ENCODE results near the gene TNS4. TPM values are rescaled to one million over a fixed set of nuclear protein-coding genes. Genes with fewer than 3 reads are reported as not detected.
A peak's percentile ranks its signal among the peaks of the same experiment; 100 is the strongest.

TNS4 gene
- total and polyA plus RNA-seq, 2 donors (not counting 1 experiment from before 2014, with no cell fraction given), result not detected

GRCh38 chr17:40545660-40546059, 44.2 kb upstream of the TNS4 start:
- CTCF ChIA-PET, result interaction anchor here (0.5 to 2.1 kb wide), 5 partner anchors 11 to 238 kb away, joined by 3 to 11 read pairs (median 4); no protein-coding TSS in a partner anchor
- no peak for ATAC-seq (ENCODE audit: low read depth)
- POLR2A ChIA-PET, result interaction anchor here (2.5 to 4.4 kb wide), 2 partner anchors 9 to 12 kb away, joined by 7 to 34 read pairs; no protein-coding TSS in a partner anchor
- no peaks in the 10 kb centered on the region for H3K27me3 Mint-ChIP-seq
- H3K4me2 ChIP-seq (replicated peaks; ENCODE audit: low read depth, low read length, poor library complexity, severe bottlenecking), result no peak overlapping the region
- no peak overlapping the region for H3K27ac ChIP-seq (ENCODE audit: low read length in 2 of 2)
- no peaks in the 10 kb centered on the region for H3K9me3 ChIP-seq (ENCODE audit: control extremely low read depth in 1 of 3, control insufficient read depth in 2 of 3, insufficient read depth in 1 of 3, low read length in 2 of 3)
- peaks cover 8% of the 10 kb centered on the region for H3K79me2 ChIP-seq (ENCODE audit: control insufficient read depth, insufficient read depth, low read length)
- H3K9me3 Mint-ChIP-seq (ENCODE audit: insufficient read depth), result no peaks in the 10 kb centered on the region
- peak overlapping the region; percentile 59 for H3K27ac Mint-ChIP-seq
- peaks cover 70 to 71% of the 10 kb centered on the region in 2 donors for H3K4me1 ChIP-seq (ENCODE audit: control insufficient read depth in 2 of 2, insufficient read depth in 2 of 2, low read length in 2 of 2)
- peak; percentile 15 for DNase-seq
- WGBS (ENCODE audit: insufficient coverage), result 97% methylated on average over 6 of the region's 11 CpGs
- no peak overlapping the region for H3K9ac ChIP-seq (ENCODE audit: low read length)
- no peaks in the 10 kb centered on the region for H3K27me3 ChIP-seq (replicated peaks in 1 of 4; ENCODE audit: control extremely low read depth in 1 of 4, control insufficient read depth in 3 of 4, insufficient read depth in 4 of 4, low read length in 3 of 4)
- no peak overlapping the region for H3K4me3 ChIP-seq (ENCODE audit: control extremely low read depth in 1 of 5, extremely low read depth in 1 of 5, insufficient read depth in 1 of 5, low read depth in 2 of 5, low read length in 4 of 5)
- no peak overlapping the region for H3K4me3 Mint-ChIP-seq
- intact Hi-C loops (cut with micrococcal nuclease), result loop anchor here (2.0 kb wide), 1 partner anchor 13 kb away; no protein-coding TSS in a partner anchor
- TF ChIP-seq CTCF (IDR thresholded peaks at IDR 0.05) (no peak), EZH2 (IDR thresholded peaks at IDR 0.05; ENCODE audit: borderline replicate concordance, insufficient read depth, low read depth, low read length, poor library complexity, severe bottlenecking) (no peak)
- no peaks in the 10 kb centered on the region for H3K36me3 ChIP-seq (replicated peaks in 1 of 2; ENCODE audit: control extremely low read depth in 1 of 2, control insufficient read depth in 1 of 2, extremely low read depth in 1 of 2, insufficient read depth in 2 of 2, low read length in 1 of 2)
- no peak overlapping the region for H2AFZ ChIP-seq (ENCODE audit: insufficient read depth, low read depth, low read length, poor library complexity, severe bottlenecking)
- H3K4me1 Mint-ChIP-seq, result peaks cover 79% of the 10 kb centered on the region
- H4K20me1 ChIP-seq (ENCODE audit: control insufficient read depth, insufficient read depth, low read length, poor library complexity, severe bottlenecking), result no peaks in the 10 kb centered on the region

GRCh38 chr17:40542558-40543411, 41.4 kb upstream of the TNS4 start:
- H3K9ac ChIP-seq (ENCODE audit: low read length), result no peak overlapping the region
- peak; percentile 71 for DNase-seq
- Mint-ChIP-seq H3K9me3 (ENCODE audit: insufficient read depth) (no peaks in the 10 kb centered on the region), H3K4me3 (peak overlapping the region; percentile 63), H3K27ac (peak overlapping the region; percentile 89), H3K27me3 (no peaks in the 10 kb centered on the region), H3K4me1 (peaks cover 64% of the 10 kb centered on the region)
- H3K4me1 ChIP-seq (ENCODE audit: control insufficient read depth in 2 of 2, insufficient read depth in 2 of 2, low read length in 2 of 2), result peaks cover 48 to 61% of the 10 kb centered on the region in 2 donors
- WGBS (ENCODE audit: insufficient coverage), result 52% methylated on average over 10 of the region's 14 CpGs
- H3K4me2 ChIP-seq (replicated peaks; ENCODE audit: low read depth, low read length, poor library complexity, severe bottlenecking), result peak overlapping the region; percentile 36
- H2AFZ ChIP-seq (ENCODE audit: insufficient read depth, low read depth, low read length, poor library complexity, severe bottlenecking), result peak overlapping the region; percentile 34
- ChIA-PET POLR2A (interaction anchor here (0.6 to 1.5 kb wide), 4 partner anchors 9 to 1578 kb away, joined by 3 to 5 read pairs (median 4); no protein-coding TSS in a partner anchor), CTCF (interaction anchor here (0.5 to 15.0 kb wide), 6 partner anchors 9 to 77 kb away, joined by 3 to 329 read pairs (median 7); no protein-coding TSS in a partner anchor)
- H3K4me3 ChIP-seq (ENCODE audit: control extremely low read depth in 1 of 5, extremely low read depth in 1 of 5, insufficient read depth in 1 of 5, low read depth in 2 of 5, low read length in 4 of 5), result no peak overlapping the region
- peak; percentile 11 for ATAC-seq (ENCODE audit: low read depth)
- H3K79me2 ChIP-seq (ENCODE audit: control insufficient read depth, insufficient read depth, low read length), result no peaks in the 10 kb centered on the region
- intact Hi-C loops (cut with micrococcal nuclease), result no loop called here
- H3K9me3 ChIP-seq (ENCODE audit: control extremely low read depth in 1 of 3, control insufficient read depth in 2 of 3, insufficient read depth in 1 of 3, low read length in 2 of 3), result no peaks in the 10 kb centered on the region
- no peaks in the 10 kb centered on the region for H3K36me3 ChIP-seq (replicated peaks in 1 of 2; ENCODE audit: control extremely low read depth in 1 of 2, control insufficient read depth in 1 of 2, extremely low read depth in 1 of 2, insufficient read depth in 2 of 2, low read length in 1 of 2)
- H3K27ac ChIP-seq (ENCODE audit: low read length in 2 of 2), result peak overlapping the region in 1 of 2 donors; percentile 30
- TF ChIP-seq CTCF (IDR thresholded peaks at IDR 0.05) (no peak), EZH2 (IDR thresholded peaks at IDR 0.05; ENCODE audit: borderline replicate concordance, insufficient read depth, low read depth, low read length, poor library complexity, severe bottlenecking) (no peak)
- no peaks in the 10 kb centered on the region for H3K27me3 ChIP-seq (replicated peaks in 1 of 4; ENCODE audit: control extremely low read depth in 1 of 4, control insufficient read depth in 3 of 4, insufficient read depth in 4 of 4, low read length in 3 of 4)
- no peaks in the 10 kb centered on the region for H4K20me1 ChIP-seq (ENCODE audit: control insufficient read depth, insufficient read depth, low read length, poor library complexity, severe bottlenecking)

Data from B cell (primary cell).